ENCODE data around the gene PLEKHA6.
A peak's percentile ranks its signal among the peaks of the same experiment; 100 is the strongest.

PLEKHA6 gene

DNA sequence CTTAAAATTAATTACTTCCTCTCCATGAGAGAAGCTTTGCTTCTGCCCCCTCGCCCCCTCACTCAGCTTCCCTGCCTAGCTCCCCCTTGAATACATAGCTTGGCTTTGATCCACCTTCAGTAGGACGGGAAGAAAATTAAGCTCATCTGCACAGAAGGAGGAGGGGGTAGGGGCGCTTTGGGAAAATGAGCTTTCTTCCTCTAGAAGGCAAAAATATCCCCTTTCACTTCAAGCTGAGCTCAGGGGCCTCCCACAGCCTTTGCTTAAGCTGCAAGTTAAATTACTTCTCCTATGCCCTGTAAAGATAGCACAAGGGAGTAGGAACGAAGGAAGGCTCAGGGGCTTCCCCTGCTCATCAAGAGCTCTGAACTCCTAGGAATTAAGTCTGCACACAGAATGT lies 80.8 kb downstream of the PLEKHA6 start:
- no peak overlapping the region for H3K18ac ChIP-seq (ENCODE audit: low read length)
- no peak for DNase-seq
- H2BK5ac ChIP-seq (ENCODE audit: low read length), result no peak overlapping the region
- no peak overlapping the region for H3K9ac ChIP-seq (ENCODE audit: low read length)
- H3K79me2 ChIP-seq (ENCODE audit: control insufficient read depth, insufficient read depth, low read length), result no peaks in the 10 kb centered on the region
- H3K23ac ChIP-seq (ENCODE audit: low read length), result no peak overlapping the region
- no peak overlapping the region for H3K27ac ChIP-seq (ENCODE audit: low read depth, low read length)
- H3K4me2 ChIP-seq (ENCODE audit: low read length), result no peak overlapping the region
- H3K36me3 ChIP-seq (ENCODE audit: control insufficient read depth, insufficient read depth, low read length), result no peaks in the 10 kb centered on the region
- H2AK5ac ChIP-seq (ENCODE audit: low read length), result no peak overlapping the region
- H3K79me1 ChIP-seq (ENCODE audit: low read length), result no peaks in the 10 kb centered on the region
- no peak overlapping the region for H4K5ac ChIP-seq (ENCODE audit: low read length)
- no peak overlapping the region for H4K8ac ChIP-seq (ENCODE audit: low read depth, low read length)
- no peak overlapping the region for H3K56ac ChIP-seq (ENCODE audit: low read length)
- no peak overlapping the region for H2BK15ac ChIP-seq (replicated peaks; ENCODE audit: low read depth)
- H3K4ac ChIP-seq (ENCODE audit: low read depth, low read length), result no peak overlapping the region
- H2BK120ac ChIP-seq (ENCODE audit: low read depth, low read length), result no peak overlapping the region
- no peaks in the 10 kb centered on the region for H3K27me3 ChIP-seq (ENCODE audit: insufficient read depth, low read length, poor library complexity)
- H3K4me3 ChIP-seq (ENCODE audit: low read length), result no peak overlapping the region
- no CpG with 5 or more reads among the region's 4 CpGs for WGBS (ENCODE audit: extremely low coverage, insufficient coverage, low lambda C conversion rate)
- H3K4me1 ChIP-seq (ENCODE audit: control insufficient read depth, low read depth, low read length), result peaks cover 6% of the 10 kb centered on the region

DNA sequence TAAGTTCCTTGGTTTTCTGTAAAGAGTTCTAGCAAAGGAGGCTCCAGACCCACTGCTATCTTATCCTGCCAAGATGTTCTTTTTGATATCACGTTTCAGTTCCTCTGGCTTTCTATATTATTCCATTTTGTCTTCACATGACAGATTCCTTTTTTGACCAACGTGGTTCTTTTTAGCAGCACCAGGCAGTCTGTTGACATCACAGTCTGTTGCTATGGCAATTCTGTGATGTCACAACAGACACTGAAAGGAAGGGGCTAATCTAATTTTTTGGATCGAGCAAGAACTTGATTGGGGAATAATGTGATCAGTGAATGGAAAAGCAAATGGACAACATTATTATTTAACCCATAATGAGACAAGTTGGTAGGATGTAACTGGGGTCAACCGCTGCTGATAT lies 81.5 kb downstream of the PLEKHA6 start:
- Histone ChIP-seq H4K5ac (ENCODE audit: low read length) (no peak overlapping the region), H2AK5ac (ENCODE audit: low read length) (no peak overlapping the region), H2BK15ac (replicated peaks; ENCODE audit: low read depth) (no peak overlapping the region), H3K79me2 (ENCODE audit: control insufficient read depth, insufficient read depth, low read length) (no peaks in the 10 kb centered on the region), H3K18ac (ENCODE audit: low read length) (no peak overlapping the region), H3K23ac (ENCODE audit: low read length) (no peak overlapping the region), H2BK5ac (ENCODE audit: low read length) (no peak overlapping the region), H3K4ac (ENCODE audit: low read depth, low read length) (no peak overlapping the region), H3K79me1 (ENCODE audit: low read length) (no peaks in the 10 kb centered on the region), H3K56ac (ENCODE audit: low read length) (no peak overlapping the region), H2BK120ac (ENCODE audit: low read depth, low read length) (no peak overlapping the region), H3K4me2 (ENCODE audit: low read length) (no peak overlapping the region), H3K4me3 (ENCODE audit: low read length) (no peak overlapping the region), H4K8ac (ENCODE audit: low read depth, low read length) (no peak overlapping the region), H3K27me3 (ENCODE audit: insufficient read depth, low read length, poor library complexity) (no peaks in the 10 kb centered on the region), H3K36me3 (ENCODE audit: control insufficient read depth, insufficient read depth, low read length) (no peaks in the 10 kb centered on the region), H3K9ac (ENCODE audit: low read length) (no peak overlapping the region), H3K27ac (ENCODE audit: low read depth, low read length) (no peak overlapping the region), H3K4me1 (ENCODE audit: control insufficient read depth, low read depth, low read length) (peaks cover 6% of the 10 kb centered on the region)
- WGBS (ENCODE audit: extremely low coverage, insufficient coverage, low lambda C conversion rate), result no CpG with 5 or more reads among the region's 4 CpGs
- peak; percentile 45 for DNase-seq

DNA sequence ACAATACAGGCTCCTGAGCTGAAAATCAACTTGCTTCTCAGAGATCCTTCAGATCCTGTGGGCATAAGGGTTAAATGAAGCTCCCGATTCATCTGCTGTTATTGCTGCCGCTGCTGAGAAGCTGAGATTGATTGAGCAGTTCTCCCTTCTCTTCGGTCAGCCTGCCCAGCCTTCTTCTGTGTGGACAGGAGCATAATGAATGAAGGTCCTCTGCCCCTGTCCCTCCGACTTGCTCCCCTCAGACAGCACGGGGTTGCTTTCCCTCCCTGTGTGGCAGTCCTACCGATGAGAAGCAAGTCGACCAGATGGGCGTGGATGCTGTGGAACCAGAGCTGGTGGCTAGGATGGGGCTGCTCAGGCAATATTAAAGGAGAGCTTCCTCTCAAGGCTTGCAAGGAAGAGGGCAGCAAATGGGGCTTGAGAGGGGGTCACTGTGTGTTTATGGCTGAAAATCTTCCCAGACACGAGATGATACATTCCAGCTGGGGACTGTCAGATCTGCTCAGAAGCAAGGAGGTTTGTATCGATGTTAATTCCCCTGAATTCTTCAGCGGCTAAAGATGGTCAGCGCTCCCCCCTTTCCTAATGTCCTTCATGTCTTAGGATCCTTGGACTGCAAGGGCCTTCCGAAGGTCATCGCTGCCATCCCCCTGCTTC lies 82.0 kb downstream of the PLEKHA6 start:
- H3K4me3 ChIP-seq (ENCODE audit: low read length), result no peak overlapping the region
- H4K5ac ChIP-seq (ENCODE audit: low read length), result no peak overlapping the region
- H3K36me3 ChIP-seq (ENCODE audit: control insufficient read depth, insufficient read depth, low read length), result no peaks in the 10 kb centered on the region
- no peaks in the 10 kb centered on the region for H3K79me2 ChIP-seq (ENCODE audit: control insufficient read depth, insufficient read depth, low read length)
- H3K4me1 ChIP-seq (ENCODE audit: control insufficient read depth, low read depth, low read length), result peaks cover 6% of the 10 kb centered on the region
- H2AK5ac ChIP-seq (ENCODE audit: low read length), result no peak overlapping the region
- H2BK15ac ChIP-seq (replicated peaks; ENCODE audit: low read depth), result no peak overlapping the region
- no peak overlapping the region for H3K4ac ChIP-seq (ENCODE audit: low read depth, low read length)
- no peak overlapping the region for H3K23ac ChIP-seq (ENCODE audit: low read length)
- H3K27me3 ChIP-seq (ENCODE audit: insufficient read depth, low read length, poor library complexity), result no peaks in the 10 kb centered on the region
- H3K18ac ChIP-seq (ENCODE audit: low read length), result no peak overlapping the region
- H3K27ac ChIP-seq (ENCODE audit: low read depth, low read length), result no peak overlapping the region
- no peak overlapping the region for H2BK120ac ChIP-seq (ENCODE audit: low read depth, low read length)
- H3K79me1 ChIP-seq (ENCODE audit: low read length), result no peaks in the 10 kb centered on the region
- no peak for DNase-seq
- no peak overlapping the region for H2BK5ac ChIP-seq (ENCODE audit: low read length)
- H3K9ac ChIP-seq (ENCODE audit: low read length), result no peak overlapping the region
- no CpG with 5 or more reads among the region's 14 CpGs for WGBS (ENCODE audit: extremely low coverage, insufficient coverage, low lambda C conversion rate)
- no peak overlapping the region for H3K56ac ChIP-seq (ENCODE audit: low read length)
- H4K8ac ChIP-seq (ENCODE audit: low read depth, low read length), result no peak overlapping the region
- no peak overlapping the region for H3K4me2 ChIP-seq (ENCODE audit: low read length)

- peak overlapping the region; percentile 3 for H2BK5ac ChIP-seq (ENCODE audit: low read length)
- H2AK5ac ChIP-seq (ENCODE audit: low read length), result no peak overlapping the region
- no peak overlapping the region for H3K27ac ChIP-seq (ENCODE audit: low read depth, low read length)
- H3K4me2 ChIP-seq (ENCODE audit: low read length), result no peak overlapping the region
- DNase-seq, result no peak
- peaks cover 6% of the 10 kb centered on the region for H3K4me1 ChIP-seq (ENCODE audit: control insufficient read depth, low read depth, low read length)
- no peak overlapping the region for H3K18ac ChIP-seq (ENCODE audit: low read length)
- H2BK15ac ChIP-seq (replicated peaks; ENCODE audit: low read depth), result no peak overlapping the region
- H4K8ac ChIP-seq (ENCODE audit: low read depth, low read length), result no peak overlapping the region
- no peaks in the 10 kb centered on the region for H3K79me2 ChIP-seq (ENCODE audit: control insufficient read depth, insufficient read depth, low read length)
- H4K5ac ChIP-seq (ENCODE audit: low read length), result no peak overlapping the region
- WGBS (ENCODE audit: extremely low coverage, insufficient coverage, low lambda C conversion rate), result no CpG with 5 or more reads among the region's 9 CpGs
- H3K56ac ChIP-seq (ENCODE audit: low read length), result peak overlapping the region; percentile 66
- H3K36me3 ChIP-seq (ENCODE audit: control insufficient read depth, insufficient read depth, low read length), result peaks cover 3% of the 10 kb centered on the region
- H2BK120ac ChIP-seq (ENCODE audit: low read depth, low read length), result no peak overlapping the region
- H3K9ac ChIP-seq (ENCODE audit: low read length), result no peak overlapping the region
- H3K27me3 ChIP-seq (ENCODE audit: insufficient read depth, low read length, poor library complexity), result no peaks in the 10 kb centered on the region
- no peaks in the 10 kb centered on the region for H3K79me1 ChIP-seq (ENCODE audit: low read length)
- H3K23ac ChIP-seq (ENCODE audit: low read length), result no peak overlapping the region
- H3K4me3 ChIP-seq (ENCODE audit: low read length), result no peak overlapping the region
- no peak overlapping the region for H3K4ac ChIP-seq (ENCODE audit: low read depth, low read length)
Observed at GRCh38 chr1:204275695-204276370, 83.9 kb downstream of the PLEKHA6 start.

GRCh38 chr1:204274446-204274845 lies 85.3 kb downstream of the PLEKHA6 start:
- H3K9ac ChIP-seq (ENCODE audit: low read length), result no peak overlapping the region
- no peak overlapping the region for H2BK120ac ChIP-seq (ENCODE audit: low read depth, low read length)
- no peak overlapping the region for H3K23ac ChIP-seq (ENCODE audit: low read length)
- H3K79me2 ChIP-seq (ENCODE audit: control insufficient read depth, insufficient read depth, low read length), result no peaks in the 10 kb centered on the region
- H3K18ac ChIP-seq (ENCODE audit: low read length), result no peak overlapping the region
- H2BK5ac ChIP-seq (ENCODE audit: low read length), result no peak overlapping the region
- no peak for DNase-seq
- no peak overlapping the region for H3K4ac ChIP-seq (ENCODE audit: low read depth, low read length)
- H3K36me3 ChIP-seq (ENCODE audit: control insufficient read depth, insufficient read depth, low read length), result peaks cover 3% of the 10 kb centered on the region
- no peak overlapping the region for H3K4me3 ChIP-seq (ENCODE audit: low read length)
- no peak overlapping the region for H3K4me2 ChIP-seq (ENCODE audit: low read length)
- H4K5ac ChIP-seq (ENCODE audit: low read length), result no peak overlapping the region
- H4K8ac ChIP-seq (ENCODE audit: low read depth, low read length), result no peak overlapping the region
- H3K27me3 ChIP-seq (ENCODE audit: insufficient read depth, low read length, poor library complexity), result no peaks in the 10 kb centered on the region
- no peak overlapping the region for H3K27ac ChIP-seq (ENCODE audit: low read depth, low read length)
- H3K56ac ChIP-seq (ENCODE audit: low read length), result no peak overlapping the region
- no peak overlapping the region for H2AK5ac ChIP-seq (ENCODE audit: low read length)
- no CpG with 5 or more reads among the region's 2 CpGs for WGBS (ENCODE audit: extremely low coverage, insufficient coverage, low lambda C conversion rate)
- peaks cover 6% of the 10 kb centered on the region for H3K4me1 ChIP-seq (ENCODE audit: control insufficient read depth, low read depth, low read length)
- no peaks in the 10 kb centered on the region for H3K79me1 ChIP-seq (ENCODE audit: low read length)
- H2BK15ac ChIP-seq (replicated peaks; ENCODE audit: low read depth), result no peak overlapping the region

Measured in mesendoderm (in vitro differentiated cells).